GM23338 (cell line): ENCODE measurements around the gene NGDN.

Experiments
- CTCF ChIP-seq, 2 experiments: fragments of 200-600 bp in 1 of 2; sonication (generic) in 1 of 2; conservative IDR thresholded peaks; 2 replicates each; pipeline versions ENCODE4 v1.5.1 to v1.6.1; 2016 to 2017; ENCODE audit warnings: antibody characterized with exemption in 2 of 2, low read depth in 2 of 2, mild to moderate bottlenecking in 2 of 2, moderate library complexity in 1 of 2
- JUNB ChIP-seq: IDR thresholded peaks from one replicate; pipeline ENCODE4 v1.6.1; 2016; ENCODE audit warnings: antibody characterized with exemption; ENCODE audit not compliant: unreplicated experiment
- REST ChIP-seq: IDR thresholded peaks from one replicate; pipeline ENCODE4 v1.6.1; 2018; ENCODE audit warnings: antibody characterized with exemption; ENCODE audit not compliant: unreplicated experiment

- TF ChIP-seq REST, result no peak
- TF ChIP-seq JUNB, result no peak
- no peak for TF ChIP-seq CTCF (conservative IDR thresholded peaks at IDR 0.05; ENCODE audit: low read depth in 2 of 2)
Measured at GRCh38 chr14:23512156-23512555, 42.7 kb downstream of the NGDN start.
